ENCODE measurements around the gene IPO13. TPM values are rescaled to one million over a fixed set of nuclear protein-coding genes. Genes with fewer than 3 reads are reported as not detected.

The IPO13 gene
- total and polyA plus RNA-seq, 4 donors = 7.3 to 35.4 (median 17.4) TPM

DNA sequence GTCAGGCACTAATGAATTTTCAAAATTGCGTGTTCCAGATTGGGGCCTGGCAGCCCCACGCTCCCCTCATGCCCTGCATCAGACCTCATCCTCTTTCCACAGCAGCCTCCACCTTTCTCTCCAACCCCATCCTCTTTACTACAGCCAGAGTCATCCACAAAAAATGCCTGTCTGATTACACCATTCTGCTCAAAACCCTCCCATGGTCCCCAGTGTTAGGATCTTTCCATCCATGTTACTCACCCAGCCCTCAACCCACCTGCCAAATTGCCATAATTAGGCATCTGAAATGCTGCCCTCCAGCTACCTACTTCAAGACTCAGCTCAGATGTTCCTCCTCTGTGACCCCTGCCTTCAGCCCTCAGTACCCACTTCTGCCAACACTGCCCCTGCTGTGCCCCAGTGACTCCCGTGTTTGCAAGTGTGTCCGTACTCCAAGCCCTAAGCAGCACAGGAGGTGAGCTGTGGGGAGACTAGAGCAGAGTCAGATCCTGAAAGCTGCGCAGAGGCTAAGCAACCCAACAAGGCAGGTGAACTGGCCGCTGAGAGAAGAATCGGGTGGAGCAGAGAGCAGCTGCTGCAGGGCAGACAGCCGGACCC, 13.9 kb upstream of the IPO13 start:
- peaks cover 0 to 16% (median 8%) of the 10 kb centered on the region in 3 donors for H3K27me3 ChIP-seq (ENCODE audit: control insufficient read depth in 3 of 3, insufficient read depth in 3 of 3, low read length in 2 of 3)
- H3K27ac ChIP-seq (ENCODE audit: low read depth in 1 of 2, low read length in 1 of 2) = no peak overlapping the region
- H3K9ac ChIP-seq (ENCODE audit: insufficient read depth in 1 of 2, low read length in 2 of 2) = no peak overlapping the region
- ATAC-seq (ENCODE audit: insufficient read depth, low FRiP score) = no peak
- no peaks in the 10 kb centered on the region for H3K9me3 ChIP-seq (ENCODE audit: control insufficient read depth in 4 of 4, insufficient read depth in 3 of 4, low read length in 3 of 4)
- WGBS, 2 donors = 29 to 33% methylated on average over 8 of the region's 8 CpGs
- TF ChIP-seq, protein P1, sequence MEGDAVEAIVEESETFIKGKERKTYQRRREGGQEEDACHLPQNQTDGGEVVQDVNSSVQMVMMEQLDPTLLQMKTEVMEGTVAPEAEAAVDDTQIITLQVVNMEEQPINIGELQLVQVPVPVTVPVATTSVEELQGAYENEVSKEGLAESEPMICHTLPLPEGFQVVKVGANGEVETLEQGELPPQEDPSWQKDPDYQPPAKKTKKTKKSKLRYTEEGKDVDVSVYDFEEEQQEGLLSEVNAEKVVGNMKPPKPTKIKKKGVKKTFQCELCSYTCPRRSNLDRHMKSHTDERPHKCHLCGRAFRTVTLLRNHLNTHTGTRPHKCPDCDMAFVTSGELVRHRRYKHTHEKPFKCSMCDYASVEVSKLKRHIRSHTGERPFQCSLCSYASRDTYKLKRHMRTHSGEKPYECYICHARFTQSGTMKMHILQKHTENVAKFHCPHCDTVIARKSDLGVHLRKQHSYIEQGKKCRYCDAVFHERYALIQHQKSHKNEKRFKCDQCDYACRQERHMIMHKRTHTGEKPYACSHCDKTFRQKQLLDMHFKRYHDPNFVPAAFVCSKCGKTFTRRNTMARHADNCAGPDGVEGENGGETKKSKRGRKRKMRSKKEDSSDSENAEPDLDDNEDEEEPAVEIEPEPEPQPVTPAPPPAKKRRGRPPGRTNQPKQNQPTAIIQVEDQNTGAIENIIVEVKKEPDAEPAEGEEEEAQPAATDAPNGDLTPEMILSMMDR (IDR thresholded peaks at IDR 0.05; ENCODE audit: control extremely low read depth, extremely low read depth) = no peak
- no peak for DNase-seq
- H3K36me3 ChIP-seq (ENCODE audit: control insufficient read depth in 4 of 4, insufficient read depth in 4 of 4, low read length in 4 of 4) = peaks cover 0 to 7% (median 0%) of the 10 kb centered on the region in 4 donors
- no peak overlapping the region for H3K4me3 ChIP-seq
- peaks cover 0 to 11% (median 5%) of the 10 kb centered on the region in 5 donors for H3K4me1 ChIP-seq (ENCODE audit: control insufficient read depth in 5 of 5, insufficient read depth in 5 of 5, low read length in 5 of 5)

DNA sequence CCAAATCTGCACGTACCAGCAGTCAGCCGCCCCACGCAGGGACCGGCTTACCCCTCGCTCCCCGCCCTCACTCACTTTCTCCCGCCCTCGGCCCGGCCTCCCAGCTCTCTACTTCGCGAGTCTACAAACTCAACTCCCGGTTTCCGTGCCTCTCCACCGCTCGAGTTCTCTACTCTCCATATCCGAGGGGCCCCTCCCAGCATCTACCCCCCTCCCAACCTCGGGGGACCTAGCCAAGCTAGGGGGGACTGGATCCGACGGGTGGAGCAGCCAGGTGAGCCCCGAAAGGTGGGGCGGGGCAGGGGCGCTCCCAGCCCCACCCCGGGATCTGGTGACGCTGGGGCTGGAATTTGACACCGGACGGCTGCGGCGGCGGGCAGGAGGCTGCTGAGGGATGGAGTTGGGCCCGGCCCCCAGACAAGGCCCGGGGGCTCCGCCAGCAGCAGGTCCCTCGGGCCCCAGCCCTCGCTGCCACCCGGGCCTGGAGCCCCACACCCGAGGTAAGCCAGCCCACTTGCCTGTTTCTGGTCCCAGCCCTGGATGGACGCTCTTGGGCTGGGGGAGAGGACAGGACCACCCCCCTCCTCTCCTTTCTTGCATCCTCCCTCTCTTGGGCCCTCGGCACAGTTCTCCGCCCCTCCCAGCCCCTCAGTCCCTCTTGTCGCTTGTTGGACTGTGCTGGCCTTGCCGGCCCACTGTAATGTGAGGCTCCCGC, 13.2 kb upstream of the IPO13 start, which contains the start of gene ARTN:
ARTN (plus strand) TSS at position 416 of the 715 bp plus-strand sequence. CDS start 1,856 bp downstream, outside the sequence.
- Histone ChIP-seq H3K4me3 (no peak within 1 kb of the TSS), H3K4me1 (ENCODE audit: control insufficient read depth in 5 of 5, insufficient read depth in 5 of 5, low read length in 5 of 5) (peaks cover 0 to 11% (median 5%) of the 10 kb centered on the region in 5 donors), H3K36me3 (ENCODE audit: control insufficient read depth in 4 of 4, insufficient read depth in 4 of 4, low read length in 4 of 4) (peaks cover 0 to 7% (median 0%) of the 10 kb centered on the region in 4 donors), H3K9me3 (ENCODE audit: control insufficient read depth in 4 of 4, insufficient read depth in 3 of 4, low read length in 3 of 4) (no peaks in the 10 kb centered on the region), H3K9ac (ENCODE audit: insufficient read depth in 1 of 2, low read length in 2 of 2) (no peak within 1 kb of the TSS), H3K27me3 (ENCODE audit: control insufficient read depth in 3 of 3, insufficient read depth in 3 of 3, low read length in 2 of 3) (peaks cover 0 to 16% (median 8%) of the 10 kb centered on the region in 3 donors), H3K27ac (ENCODE audit: low read depth in 1 of 2, low read length in 1 of 2) (no peak within 1 kb of the TSS)
- DNase-seq (peak; percentile 37 to 55 (median 40)), ATAC-seq (ENCODE audit: insufficient read depth, low FRiP score) (peak; percentile 46)
- TF ChIP-seq, protein P1 (IDR thresholded peaks at IDR 0.05; ENCODE audit: control extremely low read depth, extremely low read depth) = no peak
- 4 to 6% methylated on average over 38 to 42 of the region's 42 CpGs for WGBS, 2 donors

DNA sequence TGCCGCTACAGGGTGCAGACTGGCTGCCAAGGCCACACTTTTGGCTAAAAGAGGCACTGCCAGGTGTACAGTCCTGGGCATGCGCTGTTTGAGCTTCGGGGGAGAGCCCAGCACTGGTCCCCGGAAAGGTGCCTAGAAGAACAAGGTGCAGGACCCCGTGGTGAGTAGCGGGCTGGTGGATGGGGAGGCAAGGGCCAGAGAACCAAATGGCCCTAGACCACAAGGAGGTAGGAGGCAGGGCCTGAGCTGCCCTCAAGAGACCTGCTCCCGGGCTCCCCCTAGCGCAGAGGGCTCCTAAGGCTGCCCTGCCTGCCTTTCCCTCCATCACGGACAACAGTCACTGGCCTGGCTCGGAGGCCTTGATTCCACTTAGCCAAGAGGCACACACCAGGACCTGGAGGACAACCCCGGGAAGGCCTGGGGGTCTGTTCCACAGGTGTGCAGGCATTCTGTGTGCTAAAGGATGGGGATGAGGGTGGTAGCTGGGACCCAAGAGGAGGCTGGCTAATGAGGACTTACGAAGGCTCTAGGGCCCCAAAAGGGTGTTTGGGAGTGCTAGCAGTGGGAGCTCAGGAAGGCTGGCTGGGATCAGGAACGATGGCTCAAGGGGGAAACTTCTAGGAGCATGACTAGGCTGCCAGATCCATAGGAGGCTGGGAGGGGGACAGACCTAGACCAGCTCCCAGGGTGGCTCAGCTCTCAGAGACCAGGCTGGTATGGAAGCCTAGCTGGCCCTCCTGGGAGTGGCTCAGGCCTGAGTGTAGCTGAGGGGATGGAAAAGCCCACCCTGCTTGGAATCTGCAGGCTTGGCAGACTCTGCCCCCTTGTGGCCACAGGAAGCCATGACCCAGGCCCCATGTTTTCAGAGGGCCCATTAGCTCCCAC, 12.4 kb upstream of the IPO13 start:
- TF ChIP-seq, protein P1 (IDR thresholded peaks at IDR 0.05; ENCODE audit: control extremely low read depth, extremely low read depth) = peak; percentile 49
- Histone ChIP-seq H3K9me3 (ENCODE audit: control insufficient read depth in 4 of 4, insufficient read depth in 3 of 4, low read length in 3 of 4) (no peaks in the 10 kb centered on the region), H3K4me3 (no peak overlapping the region), H3K27ac (ENCODE audit: low read depth in 1 of 2, low read length in 1 of 2) (no peak overlapping the region), H3K36me3 (ENCODE audit: control insufficient read depth in 4 of 4, insufficient read depth in 4 of 4, low read length in 4 of 4) (peaks cover 0 to 7% (median 0%) of the 10 kb centered on the region in 4 donors), H3K27me3 (ENCODE audit: control insufficient read depth in 3 of 3, insufficient read depth in 3 of 3, low read length in 2 of 3) (peaks cover 0 to 16% (median 8%) of the 10 kb centered on the region in 3 donors), H3K4me1 (ENCODE audit: control insufficient read depth in 5 of 5, insufficient read depth in 5 of 5, low read length in 5 of 5) (peaks cover 0 to 11% (median 5%) of the 10 kb centered on the region in 5 donors), H3K9ac (ENCODE audit: insufficient read depth in 1 of 2, low read length in 2 of 2) (no peak overlapping the region)
- peak; percentile 75 to 77 (median 77) for DNase-seq
- peak; percentile 50 for ATAC-seq (ENCODE audit: insufficient read depth, low FRiP score)
- WGBS, 2 donors = 30 to 33% methylated on average over 13 of the region's 13 CpGs

All from lung (tissue), 12 donors.